GM19463 (cell line): ENCODE results near the gene SLC6A12.

Experiments
- ATAC-seq: cut with Tn5 transposase; IDR thresholded peaks from one replicate; pipeline ENCODE4 v1.9.1; 2021; ENCODE audit warnings: mild to moderate bottlenecking, moderate library complexity; ENCODE audit not compliant: unreplicated experiment

SLC6A12 gene

GRCh38 chr12:166425-167075 lies 47.4 kb downstream of the SLC6A12 start:
- ATAC-seq, result no peak

GRCh38 chr12:165862-166368 lies 48.0 kb downstream of the SLC6A12 start:
- no peak for ATAC-seq

GRCh38 chr12:164207-164606 lies 49.8 kb downstream of the SLC6A12 start:
- ATAC-seq, result no peak

- ATAC-seq, result no peak
These were observed 50.5 kb downstream of the SLC6A12 start for GRCh38 chr12:163406-163986.

GRCh38 chr12:162467-163307 lies 51.3 kb downstream of the SLC6A12 start:
- no peak for ATAC-seq

GRCh38 chr12:161823-162222 lies 52.1 kb downstream of the SLC6A12 start:
- ATAC-seq, result no peak

GRCh38 chr12:160858-161257 lies 53.1 kb downstream of the SLC6A12 start:
- ATAC-seq, result no peak

- no peak for ATAC-seq
These were observed 54.7 kb downstream of the SLC6A12 start for GRCh38 chr12:159156-159782.

- ATAC-seq, result no peak
These were observed 56.3 kb downstream of the SLC6A12 start for GRCh38 chr12:157644-158043.

- ATAC-seq, result no peak
These were observed 57.0 kb downstream of the SLC6A12 start for GRCh38 chr12:156945-157344.

GRCh38 chr12:155646-156045 lies 58.3 kb downstream of the SLC6A12 start:
- no peak for ATAC-seq

GRCh38 chr12:155006-155405 lies 59.0 kb downstream of the SLC6A12 start:
- no peak for ATAC-seq

GRCh38 chr12:154058-154457 lies 59.9 kb downstream of the SLC6A12 start:
- ATAC-seq, result no peak

- peak; percentile 57 for ATAC-seq
These were observed 60.7 kb downstream of the SLC6A12 start for GRCh38 chr12:153080-153746.

- no peak for ATAC-seq
These were observed 61.5 kb downstream of the SLC6A12 start for GRCh38 chr12:152440-152839.

GRCh38 chr12:151579-151978 lies 62.4 kb downstream of the SLC6A12 start:
- no peak for ATAC-seq

GRCh38 chr12:148676-149416 lies 65.1 kb downstream of the SLC6A12 start:
- ATAC-seq, result no peak

GRCh38 chr12:147242-147641 lies 66.7 kb downstream of the SLC6A12 start:
- ATAC-seq, result no peak

GRCh38 chr12:145369-145960 lies 68.5 kb downstream of the SLC6A12 start:
- ATAC-seq, result no peak
